GM18498 (cell line): ENCODE measurements around the gene ECT2.
"Not testable (repeated sequence)": the region's sequence is repeated elsewhere in the genome, so short reads cannot be mapped to it uniquely, and the experiment has no call there.

Experiments used
- ATAC-seq: cut with Tn5 transposase; IDR thresholded peaks from one replicate; pipeline ENCODE4 v1.9.1; 2021; ENCODE audit warnings: mild to moderate bottlenecking, moderate library complexity; ENCODE audit not compliant: unreplicated experiment

ECT2 gene

GRCh38 chr3:172808969-172809546 is 58.5 kb downstream of the ECT2 start:
- no peak for ATAC-seq

DNA sequence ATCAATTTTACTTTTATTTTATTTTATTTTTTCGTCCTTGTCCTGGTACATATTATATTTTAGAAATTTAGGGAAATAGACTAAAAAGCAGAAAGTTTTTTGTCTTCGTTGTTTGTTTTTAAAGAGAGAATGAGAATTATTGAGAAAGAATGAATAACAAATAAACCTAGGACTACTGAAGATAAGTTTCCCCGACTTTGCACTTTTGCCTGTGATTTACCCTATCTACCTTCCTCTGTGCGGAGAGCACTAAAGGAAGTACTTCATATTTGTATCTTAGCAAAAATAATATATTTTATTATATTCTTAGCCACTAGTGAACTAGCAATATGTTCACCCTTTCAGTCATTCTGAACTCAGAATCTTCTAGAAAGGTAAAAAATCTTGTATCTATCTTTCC is 60.6 kb downstream of the ECT2 start:
- no peak for ATAC-seq

- ATAC-seq: no peak
These were observed 62.9 kb downstream of the ECT2 start for GRCh38 chr3:172813462-172813861.

GRCh38 chr3:172814738-172815137 is 64.2 kb downstream of the ECT2 start:
- no peak for ATAC-seq

- ATAC-seq: no peak
These were observed 65.3 kb downstream of the ECT2 start for GRCh38 chr3:172815857-172816256.

DNA sequence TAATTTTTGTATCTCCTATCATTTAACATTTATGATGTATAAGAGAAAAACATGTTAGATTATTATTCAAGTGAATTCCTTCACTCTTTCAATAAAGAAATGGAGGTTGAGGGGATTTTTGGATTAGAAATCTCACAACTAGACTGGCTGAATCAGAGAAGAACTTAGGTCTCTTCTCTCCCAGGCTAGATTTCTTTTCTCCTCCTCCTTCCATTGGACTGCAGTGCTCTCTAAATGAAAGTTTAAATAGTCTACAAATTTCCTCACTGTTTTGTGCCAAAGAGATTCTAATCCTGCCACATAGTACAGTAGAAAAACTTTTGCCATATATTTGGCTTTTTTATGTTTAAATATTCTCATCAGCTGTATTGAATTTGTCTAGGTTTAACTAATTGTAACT is 65.8 kb downstream of the ECT2 start:
- ATAC-seq: no peak

DNA sequence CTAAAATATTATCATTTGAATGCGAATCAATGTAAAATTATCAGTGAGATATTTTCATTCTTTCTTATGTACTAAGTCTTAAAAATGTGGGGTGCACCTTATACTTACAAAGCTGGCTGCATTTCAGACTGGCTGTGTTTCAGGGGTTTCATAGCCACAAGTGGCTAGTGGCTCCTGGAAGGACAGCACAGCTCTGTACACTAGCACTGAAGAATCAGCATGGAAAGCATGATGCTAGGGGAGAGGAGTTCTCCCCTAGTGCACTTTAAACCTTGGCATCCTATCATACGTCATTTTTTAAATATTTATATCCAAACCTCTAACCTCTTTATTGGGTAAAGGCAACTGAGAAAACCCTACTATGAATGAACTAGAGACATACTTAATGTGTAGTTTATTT is 66.4 kb downstream of the ECT2 start:
- ATAC-seq: no peak

DNA sequence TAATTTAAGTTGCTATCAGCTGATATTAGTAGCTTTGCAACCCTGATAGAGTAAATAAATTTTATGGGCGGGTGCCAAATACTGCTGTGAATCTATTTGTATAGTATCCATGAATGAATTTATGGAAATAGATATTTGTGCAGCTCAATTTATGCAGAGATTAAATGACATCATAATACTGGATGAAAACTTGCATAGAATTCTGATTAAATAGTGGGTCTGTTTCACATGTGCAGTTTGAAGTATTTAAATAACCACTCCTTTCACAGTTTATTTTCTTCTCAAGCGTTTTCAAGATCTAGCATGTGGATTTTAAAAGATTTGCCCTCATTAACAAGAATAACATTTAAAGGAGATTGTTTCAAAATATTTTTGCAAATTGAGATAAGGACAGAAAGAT is 70.0 kb downstream of the ECT2 start:
- no peak for ATAC-seq

DNA sequence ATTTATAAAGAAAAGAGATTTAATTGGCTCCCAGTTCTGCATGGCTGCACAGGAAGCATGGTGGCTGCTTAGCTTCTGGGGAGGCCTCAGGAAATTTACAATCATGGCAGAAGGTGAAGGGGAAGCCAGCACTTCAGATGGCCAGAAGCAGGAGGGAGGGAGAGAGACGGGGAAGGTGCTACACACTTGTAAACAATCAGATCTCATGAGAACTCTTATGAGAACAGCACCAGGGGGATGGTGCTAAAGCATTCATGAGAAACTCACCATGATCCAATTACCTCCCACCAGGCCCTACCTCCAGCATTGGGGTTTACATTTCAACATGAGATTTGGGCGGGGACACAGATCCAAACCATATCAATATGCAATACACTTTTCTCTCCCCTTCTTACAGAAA is 73.7 kb downstream of the ECT2 start:
- ATAC-seq: no peak

- not testable (repeated sequence) for ATAC-seq
These were observed 76.7 kb downstream of the ECT2 start for GRCh38 chr3:172827231-172827630.

DNA sequence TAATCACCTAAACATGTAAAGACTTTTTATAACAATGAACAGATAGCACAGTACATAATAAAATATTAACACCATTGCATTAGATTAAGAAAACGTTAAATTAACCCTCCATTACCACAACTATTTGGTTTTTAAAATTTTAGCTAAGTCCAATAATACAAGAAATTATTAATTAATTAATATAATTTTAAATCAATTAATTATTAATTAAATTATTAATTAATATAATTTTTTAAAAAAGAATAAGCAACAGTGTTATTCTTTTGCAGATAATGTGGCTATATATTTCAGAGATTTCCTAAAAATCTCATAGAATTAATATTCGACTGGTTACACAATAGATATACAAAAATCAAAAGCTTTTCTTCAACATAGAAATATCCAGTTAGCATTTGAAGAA is 82.5 kb downstream of the ECT2 start:
- no peak for ATAC-seq

DNA sequence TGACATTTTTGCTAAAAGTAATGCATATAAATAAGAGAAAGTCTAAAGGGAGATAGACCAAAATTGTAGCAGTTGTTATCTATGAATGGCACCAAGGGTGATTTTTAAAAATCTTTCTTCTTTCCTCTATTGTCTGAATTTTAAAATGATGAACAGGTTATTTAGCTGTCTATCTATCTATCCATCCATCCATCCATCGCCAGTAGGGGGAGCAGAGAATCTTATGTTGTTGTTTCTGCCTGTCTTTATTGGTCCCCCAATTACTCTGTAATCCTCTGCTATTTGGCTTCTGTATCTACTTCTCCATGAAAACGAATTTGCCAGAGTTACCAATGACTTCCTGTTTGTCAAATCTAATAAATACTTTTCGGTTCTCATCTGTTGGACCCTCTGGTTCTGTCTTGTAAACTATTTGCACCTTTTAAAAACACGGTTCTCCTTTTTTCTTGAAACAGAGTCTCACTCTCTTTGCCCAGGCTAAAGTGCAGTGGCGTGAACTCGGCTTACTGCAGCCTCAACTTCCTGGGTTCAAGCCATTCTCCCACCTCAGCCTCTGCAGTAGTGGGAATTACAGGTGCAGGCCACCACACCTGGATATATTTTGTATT is 86.0 kb downstream of the ECT2 start:
- no peak for ATAC-seq

DNA sequence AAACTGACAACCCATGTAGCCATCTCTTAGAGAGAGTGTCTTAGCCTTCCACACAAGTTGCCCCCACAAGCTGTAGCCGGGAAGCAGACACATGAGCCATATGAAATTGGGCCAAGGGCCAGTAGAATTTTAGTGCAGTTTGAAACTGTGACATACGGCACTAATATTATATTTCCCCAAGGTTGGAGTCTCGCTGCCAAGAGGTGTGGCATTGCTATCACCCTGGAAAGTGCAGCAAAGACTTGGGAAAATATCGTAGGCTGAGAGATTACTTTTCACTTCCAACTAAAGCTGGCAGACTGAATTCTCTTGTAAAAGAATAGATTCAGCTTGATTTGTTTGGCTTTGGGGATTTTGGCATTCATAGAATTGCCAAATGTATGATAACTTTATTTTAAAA is 89.2 kb downstream of the ECT2 start:
- ATAC-seq: no peak

GRCh38 chr3:172840463-172840862 is 89.9 kb downstream of the ECT2 start:
- no peak for ATAC-seq

DNA sequence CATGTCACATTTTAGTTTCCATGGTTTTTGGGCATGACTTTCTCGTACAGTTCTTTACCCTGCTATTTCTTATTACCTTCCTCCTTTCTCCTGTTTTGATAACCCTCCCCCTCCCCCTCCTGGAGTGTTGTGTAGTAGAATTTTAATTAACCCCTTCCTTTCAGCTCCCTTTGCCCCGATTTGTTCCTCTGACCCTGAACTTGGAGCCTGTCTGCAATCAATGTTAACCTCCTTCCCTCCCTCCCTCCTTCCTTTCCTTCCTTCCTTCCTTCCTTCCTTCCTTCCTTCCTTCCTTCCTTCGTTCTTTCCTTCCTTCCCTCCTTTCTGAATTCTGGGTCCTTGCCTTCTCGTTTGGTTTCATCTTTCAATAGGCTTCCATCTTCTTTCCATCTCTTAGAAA is 90.4 kb downstream of the ECT2 start:
- ATAC-seq: no peak

- ATAC-seq: no peak
These were observed 93.9 kb downstream of the ECT2 start for GRCh38 chr3:172844428-172844827.

GRCh38 chr3:172846103-172846561 is 95.6 kb downstream of the ECT2 start:
- peak; percentile 66 for ATAC-seq

GRCh38 chr3:172846706-172847105 is 96.2 kb downstream of the ECT2 start:
- no peak for ATAC-seq

DNA sequence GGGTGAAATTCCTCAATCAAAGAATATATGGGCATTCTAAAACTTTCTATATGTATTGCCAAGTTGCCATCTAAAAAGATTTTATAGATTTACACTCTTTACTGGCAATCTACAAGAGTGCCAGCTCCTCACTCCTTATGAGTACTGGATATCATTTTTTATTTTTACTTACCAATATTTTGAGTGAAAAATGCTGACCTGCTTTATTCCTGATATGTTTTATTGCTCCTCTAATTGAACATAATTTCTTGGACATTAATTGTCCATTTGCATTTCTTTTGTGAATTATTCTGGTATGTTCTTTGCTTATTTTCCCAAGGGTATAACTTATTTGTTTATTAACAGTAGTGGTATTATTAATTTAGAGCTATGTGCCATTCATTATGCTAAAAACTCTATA is 96.8 kb downstream of the ECT2 start:
- no peak for ATAC-seq

- no peak for ATAC-seq
These were observed 98.4 kb downstream of the ECT2 start for GRCh38 chr3:172848910-172849309.

GRCh38 chr3:172853005-172853404 is 102.5 kb downstream of the ECT2 start:
- ATAC-seq: no peak

DNA sequence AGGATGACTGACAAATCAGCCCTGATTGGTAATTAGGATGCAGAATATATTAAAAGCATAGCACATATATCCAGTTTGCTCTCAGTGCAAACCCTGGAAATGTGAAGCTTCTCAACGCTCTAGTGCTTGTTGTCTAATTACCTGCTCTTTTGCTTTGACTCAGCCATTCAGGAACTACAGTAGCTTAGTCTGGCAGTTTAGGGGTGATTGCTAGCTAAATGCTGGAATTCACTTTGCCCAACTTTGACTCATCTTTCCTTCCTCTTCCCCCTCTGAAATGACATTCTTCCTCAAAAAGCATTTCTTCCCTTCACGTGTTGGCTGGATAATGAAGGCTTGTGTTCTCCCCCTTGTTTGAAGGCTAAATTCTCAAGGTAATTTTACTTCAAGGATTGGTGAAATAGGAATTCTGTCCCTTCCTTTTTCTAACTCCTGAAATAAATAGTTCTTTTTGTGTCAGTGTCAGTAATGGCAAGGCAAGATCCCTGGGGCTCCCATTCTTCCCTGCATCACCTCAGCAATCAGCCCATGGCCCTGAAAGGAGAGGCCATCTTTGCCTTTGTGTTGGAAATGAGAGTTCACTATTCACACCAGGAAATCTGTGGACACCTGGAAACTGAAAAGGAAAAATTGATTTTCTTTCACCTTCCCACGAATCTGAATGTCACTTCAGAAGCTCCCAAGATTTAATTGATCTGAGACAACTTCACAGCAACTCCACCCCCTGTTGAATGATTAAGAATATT is 103.6 kb downstream of the ECT2 start:
- ATAC-seq: no peak
